Measurements from ENCODE around the gene SECISBP2.

- no peak for TF ChIP-seq EZH2 (IDR thresholded peaks at IDR 0.05; ENCODE audit: low read depth)
- no peak for TF ChIP-seq CTCF (conservative IDR thresholded peaks at IDR 0.05)
Measured at GRCh38 chr9:89386206-89386605, 67.9 kb downstream of the SECISBP2 start.
